DOHH2 (cell line): ENCODE data around the gene ZNF683.
"Not testable (repeated sequence)": the region's sequence is repeated elsewhere in the genome, so short reads cannot be mapped to it uniquely, and the experiment has no call there.

Experiments
- CTCF ChIP-seq: fragments of 200-600 bp; sonication (generic); IDR thresholded peaks from one replicate; pipeline ENCODE4 v1.5.1; 2014; ENCODE audit warnings: antibody characterized with exemption, mild to moderate bottlenecking, low read depth, low read length; ENCODE audit not compliant: poor library complexity, severe bottlenecking
- EZH2phosphoT487 ChIP-seq: fragments of 200-600 bp; sonication (generic); IDR thresholded peaks from 2 replicates; pipeline ENCODE4 v1.6.1; 2017; ENCODE audit warnings: borderline replicate concordance, mild to moderate bottlenecking, antibody characterized with exemption, low read length, moderate library complexity, mixed read lengths

- not testable (repeated sequence) for TF ChIP-seq CTCF, EZH2phosphoT487
These were observed 39.2 kb downstream of the ZNF683 start for GRCh38 chr1:26333312-26333711.
